Caco-2 (cell line): ENCODE data around the gene SH3BP4. TPM values are rescaled to one million over a fixed set of nuclear protein-coding genes. Genes with fewer than 3 reads are reported as not detected.
A peak's percentile ranks its signal among the peaks of the same experiment; 100 is the strongest.

Source experiments
- BruUV-seq: library from RNA; stranded (reverse); fragments of 400-500 nt; replicated peaks from 2 replicates; lab custom pipeline; 2021; lab: Mats Ljungman, UMichigan
- CTCF ChIA-PET: fragments of 300-600 bp; sonication (Branson Sonifier 250); formaldehyde crosslinking; loops from one replicate; lab custom pipeline; 2022; ENCODE audit warnings: antibody characterized with exemption; lab: Charles Lee
- POLR2A ChIA-PET: fragments of 300-600 bp; sonication (Branson Sonifier 250); formaldehyde crosslinking; loops from one replicate; lab custom pipeline; 2022; ENCODE audit warnings: antibody characterized with exemption; lab: Charles Lee
- DNase-seq, 2 experiments: peaks; one replicate each; pipeline versions ENCODE4 v3.0.0 to v3.0.0-alpha.2; 2020 to 2022
- H3K27me3 ChIP-seq: replicated peaks from 2 replicates; pipeline ENCODE4 v1.6.0; 2011; ENCODE audit warnings: low read length; ENCODE audit not compliant: control insufficient read depth, insufficient read depth
- H3K36me3 ChIP-seq: 2 replicates; pipeline ENCODE4 v1.5.1; 2011; ENCODE audit warnings: low read length; ENCODE audit not compliant: control insufficient read depth, insufficient read depth
- H3K4me1 ChIP-seq: fragments of 250-450 bp; sonication (Bioruptor Pico); 2 replicates; pipeline ENCODE4 v1.5.1; 2020; ENCODE audit warnings: mild to moderate bottlenecking
- H3K4me3 ChIP-seq: 2 replicates; pipeline ENCODE4 v1.5.1; 2011; ENCODE audit warnings: low read depth, mild to moderate bottlenecking, control low read depth, low read length
- H3K9me3 ChIP-seq: fragments of 250-450 bp; sonication (Bioruptor Pico); 2 replicates; pipeline ENCODE4 v1.5.1; 2020; ENCODE audit warnings: mild to moderate bottlenecking, moderate library complexity
- H3K27ac Mint-ChIP-seq: one replicate; pipeline ENCODE4 v1.8.0; 2022; ENCODE audit warnings: mixed read lengths; ENCODE audit not compliant: unreplicated experiment
- H3K27me3 Mint-ChIP-seq: one replicate; pipeline ENCODE4 v1.8.0; 2022; ENCODE audit warnings: mixed read lengths; ENCODE audit not compliant: insufficient read depth, unreplicated experiment
- H3K36me3 Mint-ChIP-seq: one replicate; pipeline ENCODE4 v1.8.0; 2022; ENCODE audit warnings: mild to moderate bottlenecking, mixed read lengths; ENCODE audit not compliant: insufficient read depth, unreplicated experiment
- H3K4me1 Mint-ChIP-seq: one replicate; pipeline ENCODE4 v1.8.0; 2022; ENCODE audit warnings: low read depth, mixed read lengths; ENCODE audit not compliant: unreplicated experiment
- H3K4me3 Mint-ChIP-seq: one replicate; pipeline ENCODE4 v1.8.0; 2022; ENCODE audit warnings: mild to moderate bottlenecking, moderate library complexity, mixed read lengths; ENCODE audit not compliant: unreplicated experiment
- H3K9me3 Mint-ChIP-seq: one replicate; pipeline ENCODE4 v1.8.0; 2022; ENCODE audit warnings: mixed read lengths; ENCODE audit not compliant: unreplicated experiment
- CTCF ChIP-seq, 2 experiments: fragments of 200-600 bp in 1 of 2; IDR thresholded peaks; 1 replicate in 1 of 2; 2 replicates in 1 of 2; pipeline versions ENCODE4 v1.5.1 to v1.8.0; 2011 to 2022; ENCODE audit warnings: antibody characterized with exemption in 1 of 2, control low read depth in 1 of 2, inconsistent platforms in 1 of 2, low read depth in 1 of 2, low read length in 1 of 2, mild to moderate bottlenecking in 1 of 2, moderate library complexity in 1 of 2; ENCODE audit not compliant: insufficient read depth in 1 of 2, severe bottlenecking in 1 of 2, unreplicated experiment in 1 of 2
- intact Hi-C: fragments of 100-400 bp; cut with micrococcal nuclease; formaldehyde crosslinking; loops from one replicate; pipeline ENCODE4 v1.10.0; 2022; ENCODE audit not compliant: unreplicated experiment
- total RNA-seq: library from RNA; stranded (reverse); gene quantifications from 2 replicates; pipeline ENCODE4 v1.2.3, GENCODE V29; 2022

The SH3BP4 gene
- total RNA-seq, 1 experiment from 2014 or later = 29.9 TPM

GRCh38 chr2:235053651-235054050, 101.8 kb downstream of the SH3BP4 start:
- no peak overlapping the region for H3K4me3 Mint-ChIP-seq
- Histone ChIP-seq H3K27me3 (no peaks in the 10 kb centered on the region), H3K4me1 (no peaks in the 10 kb centered on the region), H3K9me3 (no peaks in the 10 kb centered on the region), H3K4me3 (no peak overlapping the region), H3K36me3 (peaks cover 1% of the 10 kb centered on the region; the same call in 1 of the 2 replicates)
- TF ChIP-seq CTCF (IDR thresholded peaks at IDR 0.05; ENCODE audit: insufficient read depth in 1 of 2, low read depth in 1 of 2, low read length in 1 of 2, severe bottlenecking in 1 of 2, unreplicated experiment in 1 of 2) = no peak
- peaks cover 13% of the 10 kb centered on the region for H3K4me1 Mint-ChIP-seq
- BruUV-seq = no TSS peak
- POLR2A ChIA-PET = no interaction called here
- H3K36me3 Mint-ChIP-seq = peaks cover 28% of the 10 kb centered on the region
- no peaks in the 10 kb centered on the region for H3K27me3 Mint-ChIP-seq
- H3K27ac Mint-ChIP-seq = no peak overlapping the region
- no peaks in the 10 kb centered on the region for H3K9me3 Mint-ChIP-seq
- intact Hi-C loops = no loop called here
- CTCF ChIA-PET = no interaction called here
- no peak for DNase-seq

DNA sequence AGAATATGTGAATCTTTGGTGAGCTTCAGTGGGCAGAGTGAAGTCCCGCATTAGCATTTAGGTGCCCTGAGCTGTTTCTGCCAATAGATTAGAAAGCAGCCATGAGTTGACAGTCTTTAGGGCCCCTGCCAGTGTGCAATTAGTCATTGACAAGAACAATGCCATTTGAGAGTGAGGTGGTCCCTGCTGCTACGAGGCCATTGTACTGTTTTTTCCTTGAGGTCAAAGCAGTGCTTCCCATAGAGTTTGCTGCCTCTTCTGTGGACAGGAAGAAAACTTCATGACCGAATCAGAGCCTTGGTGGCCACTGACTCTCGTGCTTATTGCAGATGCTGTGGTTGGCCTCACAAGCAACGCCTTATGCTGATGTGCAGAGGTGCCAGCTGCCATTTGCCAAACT, 102.7 kb downstream of the SH3BP4 start:
- no peak for DNase-seq
- Mint-ChIP-seq H3K4me1 (peaks cover 10% of the 10 kb centered on the region), H3K9me3 (no peaks in the 10 kb centered on the region), H3K4me3 (no peak overlapping the region), H3K36me3 (peaks cover 28% of the 10 kb centered on the region), H3K27me3 (no peaks in the 10 kb centered on the region), H3K27ac (no peak overlapping the region)
- intact Hi-C loops = no loop called here
- no peaks in the 10 kb centered on the region for H3K9me3 ChIP-seq
- POLR2A ChIA-PET = no interaction called here
- no peaks in the 10 kb centered on the region for H3K4me1 ChIP-seq
- no peaks in the 10 kb centered on the region for H3K27me3 ChIP-seq
- no peak overlapping the region for H3K4me3 ChIP-seq
- no TSS peak for BruUV-seq
- peaks cover 1% of the 10 kb centered on the region; the same call in 1 of the 2 replicates for H3K36me3 ChIP-seq
- TF ChIP-seq CTCF (IDR thresholded peaks at IDR 0.05; ENCODE audit: insufficient read depth in 1 of 2, low read depth in 1 of 2, low read length in 1 of 2, severe bottlenecking in 1 of 2, unreplicated experiment in 1 of 2) = no peak
- CTCF ChIA-PET = no interaction called here

DNA sequence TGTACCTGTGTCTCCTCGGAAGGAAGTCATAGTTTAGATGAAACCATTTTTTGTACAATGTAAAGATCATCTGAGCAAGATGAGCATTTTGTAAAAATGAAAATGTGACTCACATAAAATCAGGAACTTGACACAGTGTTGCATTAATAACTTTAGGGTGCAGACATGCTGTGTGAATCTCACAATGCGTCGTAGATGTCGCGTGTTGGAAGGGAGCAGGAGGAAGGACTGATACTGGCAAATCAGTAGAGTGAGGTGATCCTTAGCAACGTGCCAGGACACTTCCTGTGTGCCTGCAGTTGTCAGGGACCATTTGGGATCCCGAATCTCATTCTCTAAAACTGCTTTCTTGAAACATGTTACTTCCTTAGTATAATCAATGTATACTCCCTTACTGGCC, 103.1 kb downstream of the SH3BP4 start:
- Mint-ChIP-seq H3K4me1 (peaks cover 10% of the 10 kb centered on the region), H3K9me3 (no peaks in the 10 kb centered on the region), H3K36me3 (peaks cover 28% of the 10 kb centered on the region), H3K4me3 (no peak overlapping the region), H3K27me3 (no peaks in the 10 kb centered on the region), H3K27ac (no peak overlapping the region)
- BruUV-seq = TSS peak; percentile 12
- DNase-seq = no peak
- Histone ChIP-seq H3K36me3 (peaks cover 1% of the 10 kb centered on the region; the same call in 1 of the 2 replicates), H3K27me3 (no peaks in the 10 kb centered on the region), H3K4me3 (no peak overlapping the region), H3K9me3 (no peaks in the 10 kb centered on the region), H3K4me1 (no peaks in the 10 kb centered on the region)
- intact Hi-C loops = loop anchor here (5.0 kb wide), 2 partner anchors 48 to 503 kb away; no protein-coding TSS in a partner anchor
- ChIA-PET CTCF (no interaction called here), POLR2A (no interaction called here)
- TF ChIP-seq CTCF (IDR thresholded peaks at IDR 0.05; ENCODE audit: insufficient read depth in 1 of 2, low read depth in 1 of 2, low read length in 1 of 2, severe bottlenecking in 1 of 2, unreplicated experiment in 1 of 2) = no peak
